Heart right ventricle (tissue), 16 donors: ENCODE data around the gene PPM1A. TPM values are rescaled to one million over a fixed set of nuclear protein-coding genes. Genes with fewer than 3 reads are reported as not detected.

ENCODE experiments used
- ATAC-seq, 8 donors: fragments of 200-7000 bp; cut with Tn5 transposase; one replicate each; pipeline ENCODE4 v1.9.1; 2020; ENCODE audit warnings: mild to moderate bottlenecking in 8 of 8, moderate library complexity in 8 of 8, moderate number of reproducible peaks in 1 of 8
- DNase-seq, 2 donors: peaks; one replicate each; pipeline ENCODE4 v3.0.0-alpha.2; 2020
- H3K27ac ChIP-seq, 10 donors: fragments of 200-600 bp; sonication (generic) in 2 of 10; one replicate each; pipeline versions ENCODE4 v1.5.0 to v1.8.0; 2020 to 2022; ENCODE audit warnings: mild to moderate bottlenecking in 3 of 10
- H3K27me3 ChIP-seq, 7 donors: fragments of 200-600 bp; one replicate each; pipeline ENCODE4 v1.8.0; 2021 to 2022; ENCODE audit warnings: mild to moderate bottlenecking in 2 of 7
- H3K36me3 ChIP-seq, 9 donors: fragments of 200-600 bp; sonication (generic) in 1 of 9; one replicate each; pipeline versions ENCODE4 v1.5.0 to v1.8.0; 2020 to 2022; ENCODE audit warnings: mild to moderate bottlenecking in 2 of 9
- H3K4me1 ChIP-seq, 9 donors: fragments of 200-600 bp; sonication (generic) in 1 of 9; one replicate each; pipeline versions ENCODE4 v1.5.0 to v1.8.0; 2020 to 2022; ENCODE audit warnings: mild to moderate bottlenecking in 4 of 9
- H3K4me3 ChIP-seq, 10 donors: fragments of 200-600 bp; sonication (generic) in 2 of 10; one replicate each; pipeline versions ENCODE4 v1.5.0 to v1.8.0; 2020 to 2022; ENCODE audit warnings: mild to moderate bottlenecking in 7 of 10, moderate library complexity in 2 of 10
- H3K9me3 ChIP-seq, 11 donors: fragments of 200-600 bp in 10 of 11; sonication (generic) in 2 of 11; one replicate each; pipeline versions ENCODE4 v1.5.0 to v1.8.0; 2013 to 2022; ENCODE audit warnings: mild to moderate bottlenecking in 2 of 11, control low read depth in 1 of 11, moderate library complexity in 1 of 11
- CTCF ChIP-seq, 9 donors: fragments of 200-600 bp; sonication (generic) in 2 of 9; IDR thresholded peaks; one replicate each; pipeline versions ENCODE4 v1.5.0 to v1.8.0; 2021 to 2022; ENCODE audit warnings: antibody characterized with exemption in 9 of 9, mild to moderate bottlenecking in 5 of 9, moderate library complexity in 1 of 9
- WGBS, 2 donors: extraction: QIAGEN DNeasy Blood & Tissue Kit; methylation state at CpG; one replicate each; pipeline ENCODE4 v1.1.7; 2013; ENCODE audit warnings: inconsistent platforms in 1 of 2; 5-methylcytosine and 5-hydroxymethylcytosine counted together
- intact Hi-C, 10 donors: fragments of 100-400 bp; cut with DNase I; formaldehyde crosslinking; loops; one replicate each; pipeline versions ENCODE4 v1.11.1 to v1.14.2; 2022
- polyA plus RNA-seq, 2 donors: library from polyadenylated mRNA; stranded (reverse); fragments of 200-250 nt; gene quantifications; one replicate each; pipeline ENCODE4 v1.2.3, GENCODE V29; 2013
- total RNA-seq, 10 donors: library from RNA; stranded (reverse); fragmentation: NEBNext Ultra II Directional in 3 of 10; extraction: Animal tissue kit (Norgen Biotek cat#: 25700) in 3 of 10; gene quantifications; one replicate each; pipeline versions ENCODE4 v1.2.1 to v1.2.4, GENCODE V29; 2021 to 2023
- donor health status: Arrhythmogenic right ventricular cardiomyopathy.
- donor health status: ischemic (EF 13 %, LVEDD 7.1; RV severe dilation, severe dysfunction).
- donor health status: healthy with polysubstance abuse.
- donor health status: DM: no; HTN: yes; CAD: no.
- donor health status: DM: no; HTN: no; CAD: no.
- donor health status: ischemic (EF 25% LVEDD 6.9; RV normal size, moderate dysfunction).
- donor health status: ischemic (EF 25% LVEDD 5.7; RV mildly dilated, moderate dysfunction).
- donor health status: healthy.
- donor health status: DM: yes; HTN: yes; CAD: no.
- donor health status: Ischemic cardiomyopathy.
- donor health status: ischemic (EF 35%, LVEDD 5.7; RV mildly dilated, moderate dysfunction).
- donor health status: nonischemic (EF 11% LVEDD 7.7; RV severe dilation, severe dysfunction).
- donor health status: DM: yes; HTN: yes; CAD: no.
- donor health status: PGD.
- donor health status: ischemic (EF 29% LVEDD 5.4; RV normal size, mild dysfunction).
- donor health status: nonischemic (EF 23%, LVEDD 6.1; RV moderate dilation, normal function).

PPM1A gene
- total and polyA plus RNA-seq, 12 donors = 27.0 to 122 (median 98.1) TPM

GRCh38 chr14:60233251-60233650 is 15.8 kb upstream of the PPM1A start:
- Histone ChIP-seq H3K4me3 (no peak overlapping the region), H3K27me3 (no peaks in the 10 kb centered on the region), H3K9me3 (peaks cover 0 to 23% (median 13%) of the 10 kb centered on the region in 11 donors), H3K4me1 (peaks cover 0 to 9% (median 4%) of the 10 kb centered on the region in 9 donors), H3K27ac (no peak overlapping the region), H3K36me3 (no peaks in the 10 kb centered on the region)
- DNase-seq (no peak), ATAC-seq (no peak)
- intact Hi-C loops = no loop called here
- WGBS, 2 donors = 80 to 82% methylated on average over 3 of the region's 3 CpGs
- TF ChIP-seq CTCF (IDR thresholded peaks at IDR 0.05) = no peak

- Histone ChIP-seq H3K9me3 (peaks cover 0 to 23% (median 13%) of the 10 kb centered on the region in 11 donors), H3K36me3 (no peaks in the 10 kb centered on the region), H3K4me1 (peaks cover 0 to 9% (median 4%) of the 10 kb centered on the region in 9 donors), H3K27me3 (no peaks in the 10 kb centered on the region), H3K4me3 (no peak overlapping the region), H3K27ac (peak overlapping the region in 2 of 10 donors; percentile 16 to 24)
- intact Hi-C loops = no loop called here
- TF ChIP-seq CTCF (IDR thresholded peaks at IDR 0.05) = no peak
- ATAC-seq = no peak
- DNase-seq = no peak
These were observed 15.1 kb upstream of the PPM1A start for GRCh38 chr14:60233891-60234290.

- DNase-seq (no peak), ATAC-seq (peak in 6 of 8 donors; percentile 53 to 90 (median 72))
- Histone ChIP-seq H3K27me3 (no peaks in the 10 kb centered on the region), H3K4me1 (peaks cover 0 to 9% (median 4%) of the 10 kb centered on the region in 9 donors), H3K4me3 (no peak overlapping the region), H3K36me3 (no peaks in the 10 kb centered on the region), H3K9me3 (peaks cover 0 to 23% (median 13%) of the 10 kb centered on the region in 11 donors), H3K27ac (peak overlapping the region in 2 of 10 donors; percentile 10 to 43)
- 40 to 43% methylated on average over 2 of the region's 2 CpGs for WGBS, 2 donors
- TF ChIP-seq CTCF (IDR thresholded peaks at IDR 0.05) = no peak
- intact Hi-C loops = no loop called here
These were observed 13.6 kb upstream of the PPM1A start for GRCh38 chr14:60235440-60235839.

- 72 to 74% methylated on average over 3 of the region's 3 CpGs for WGBS, 2 donors
- no peak for TF ChIP-seq CTCF (IDR thresholded peaks at IDR 0.05)
- ATAC-seq (no peak), DNase-seq (no peak)
- H3K9me3 ChIP-seq = no peaks in the 10 kb centered on the region
- H3K27ac ChIP-seq = no peak overlapping the region
- no peaks in the 10 kb centered on the region for H3K27me3 ChIP-seq
- intact Hi-C loops = no loop called here
- no peak overlapping the region for H3K4me3 ChIP-seq
- H3K4me1 ChIP-seq = peaks cover 0 to 8% (median 4%) of the 10 kb centered on the region in 9 donors
- H3K36me3 ChIP-seq = no peaks in the 10 kb centered on the region
These were observed 10.1 kb upstream of the PPM1A start for GRCh38 chr14:60238955-60239354.
